ENCODE results near the gene PKDREJ.

The PKDREJ gene

DNA sequence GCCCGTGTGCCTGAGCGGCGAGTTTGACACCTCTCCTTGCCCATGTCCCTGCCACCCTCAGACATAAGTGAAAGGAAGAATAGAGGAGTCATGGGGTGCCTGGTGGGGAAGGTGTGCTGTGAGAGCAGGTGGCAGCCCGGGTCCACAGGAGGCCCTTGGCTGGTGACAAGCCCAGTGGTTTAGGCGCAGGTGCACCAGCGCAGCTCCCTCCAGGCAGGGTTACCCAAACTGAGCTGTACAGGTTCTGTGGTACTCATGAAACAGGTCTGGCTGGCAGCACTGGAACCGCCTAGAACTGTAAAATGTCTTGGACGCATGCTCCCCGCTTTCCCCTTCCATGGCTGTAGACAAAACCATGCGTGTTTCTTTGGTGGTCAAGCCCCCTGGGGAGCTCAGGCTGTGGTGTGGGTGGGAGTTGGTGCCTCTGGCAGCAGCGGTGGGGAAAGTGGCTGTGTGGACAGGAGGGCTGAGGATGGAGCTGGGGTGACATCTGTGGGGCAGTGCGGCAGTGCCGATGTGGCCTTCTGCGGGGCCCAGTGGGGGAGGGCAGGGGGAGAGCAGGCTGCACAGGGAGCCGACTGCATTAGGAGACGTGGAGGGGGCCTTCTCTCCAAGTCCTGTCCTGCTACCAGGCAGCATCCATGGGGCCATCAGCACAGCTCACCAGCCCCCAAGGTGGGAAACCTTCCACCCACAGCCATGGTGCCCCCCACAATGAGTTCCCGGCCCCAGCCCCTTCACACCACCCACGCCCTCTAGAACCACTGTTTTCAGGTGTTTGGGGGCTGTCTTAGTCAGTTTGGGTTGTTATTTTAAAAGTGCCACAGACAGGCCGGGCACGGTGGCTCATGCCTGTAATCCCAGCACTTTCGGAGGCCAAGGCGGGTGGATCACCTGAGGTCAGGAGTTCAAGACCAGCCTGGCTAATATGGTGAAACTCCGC lies 28.0 kb upstream of the PKDREJ start:
- no peak overlapping the region for H3K4me3 ChIP-seq (ENCODE audit: low read depth, low read length)
- peak; percentile 45 for DNase-seq (ENCODE audit: low read depth)
- no peak for TF ChIP-seq MYC (IDR thresholded peaks at IDR 0.05; ENCODE audit: low read depth, low read length)
- TF ChIP-seq, protein P1, sequence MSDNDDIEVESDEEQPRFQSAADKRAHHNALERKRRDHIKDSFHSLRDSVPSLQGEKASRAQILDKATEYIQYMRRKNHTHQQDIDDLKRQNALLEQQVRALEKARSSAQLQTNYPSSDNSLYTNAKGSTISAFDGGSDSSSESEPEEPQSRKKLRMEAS (IDR thresholded peaks at IDR 0.05; ENCODE audit: low read depth, low read length), result no peak
- TF ChIP-seq, protein P2, sequence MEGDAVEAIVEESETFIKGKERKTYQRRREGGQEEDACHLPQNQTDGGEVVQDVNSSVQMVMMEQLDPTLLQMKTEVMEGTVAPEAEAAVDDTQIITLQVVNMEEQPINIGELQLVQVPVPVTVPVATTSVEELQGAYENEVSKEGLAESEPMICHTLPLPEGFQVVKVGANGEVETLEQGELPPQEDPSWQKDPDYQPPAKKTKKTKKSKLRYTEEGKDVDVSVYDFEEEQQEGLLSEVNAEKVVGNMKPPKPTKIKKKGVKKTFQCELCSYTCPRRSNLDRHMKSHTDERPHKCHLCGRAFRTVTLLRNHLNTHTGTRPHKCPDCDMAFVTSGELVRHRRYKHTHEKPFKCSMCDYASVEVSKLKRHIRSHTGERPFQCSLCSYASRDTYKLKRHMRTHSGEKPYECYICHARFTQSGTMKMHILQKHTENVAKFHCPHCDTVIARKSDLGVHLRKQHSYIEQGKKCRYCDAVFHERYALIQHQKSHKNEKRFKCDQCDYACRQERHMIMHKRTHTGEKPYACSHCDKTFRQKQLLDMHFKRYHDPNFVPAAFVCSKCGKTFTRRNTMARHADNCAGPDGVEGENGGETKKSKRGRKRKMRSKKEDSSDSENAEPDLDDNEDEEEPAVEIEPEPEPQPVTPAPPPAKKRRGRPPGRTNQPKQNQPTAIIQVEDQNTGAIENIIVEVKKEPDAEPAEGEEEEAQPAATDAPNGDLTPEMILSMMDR (IDR thresholded peaks at IDR 0.05; ENCODE audit: low read depth, low read length), result no peak
- TF ChIP-seq POLR2A (IDR thresholded peaks at IDR 0.05; ENCODE audit: extremely low read depth, insufficient read length), result no peak

DNA sequence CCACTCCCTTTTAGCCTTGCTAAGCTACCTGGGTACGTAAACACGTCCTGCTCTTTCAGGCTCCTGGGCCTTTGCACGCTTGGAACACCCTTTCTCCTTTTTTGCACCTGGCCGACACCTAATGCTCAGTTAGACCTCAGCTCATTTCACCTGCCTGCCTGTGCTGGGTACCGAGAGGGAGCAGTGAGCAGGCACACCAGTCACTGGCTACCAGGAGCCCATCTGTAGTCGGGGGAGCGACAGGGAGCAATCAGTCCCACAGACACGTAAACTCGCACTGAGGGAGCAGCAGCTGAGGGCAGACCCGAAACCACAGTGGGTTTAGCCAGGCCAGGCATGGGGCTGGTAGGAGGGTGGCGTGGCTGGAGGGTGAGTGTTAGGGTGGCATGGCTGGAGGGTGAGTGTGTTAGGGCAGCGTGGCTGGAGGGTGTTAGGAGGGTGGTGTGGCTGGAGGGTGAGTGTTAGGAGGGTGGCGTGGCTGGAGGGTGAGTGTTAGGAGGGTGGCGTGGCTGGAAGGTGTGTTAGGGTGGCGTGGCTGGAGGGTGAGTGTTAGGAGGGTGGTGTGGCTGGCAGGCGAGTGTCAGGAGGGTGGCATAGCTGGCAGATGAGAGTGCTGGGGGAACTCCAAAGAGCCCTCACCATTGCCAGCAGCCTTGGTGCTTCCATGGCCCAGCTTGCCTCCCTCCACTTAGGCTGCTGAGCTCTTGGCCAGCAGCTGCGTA lies 27.1 kb upstream of the PKDREJ start:
- TF ChIP-seq POLR2A (IDR thresholded peaks at IDR 0.05; ENCODE audit: extremely low read depth, insufficient read length) (no peak), MYC (IDR thresholded peaks at IDR 0.05; ENCODE audit: low read depth, low read length) (no peak)
- TF ChIP-seq, protein P1 (IDR thresholded peaks at IDR 0.05; ENCODE audit: low read depth, low read length), result no peak
- TF ChIP-seq, protein P2 (IDR thresholded peaks at IDR 0.05; ENCODE audit: low read depth, low read length), result no peak

DNA sequence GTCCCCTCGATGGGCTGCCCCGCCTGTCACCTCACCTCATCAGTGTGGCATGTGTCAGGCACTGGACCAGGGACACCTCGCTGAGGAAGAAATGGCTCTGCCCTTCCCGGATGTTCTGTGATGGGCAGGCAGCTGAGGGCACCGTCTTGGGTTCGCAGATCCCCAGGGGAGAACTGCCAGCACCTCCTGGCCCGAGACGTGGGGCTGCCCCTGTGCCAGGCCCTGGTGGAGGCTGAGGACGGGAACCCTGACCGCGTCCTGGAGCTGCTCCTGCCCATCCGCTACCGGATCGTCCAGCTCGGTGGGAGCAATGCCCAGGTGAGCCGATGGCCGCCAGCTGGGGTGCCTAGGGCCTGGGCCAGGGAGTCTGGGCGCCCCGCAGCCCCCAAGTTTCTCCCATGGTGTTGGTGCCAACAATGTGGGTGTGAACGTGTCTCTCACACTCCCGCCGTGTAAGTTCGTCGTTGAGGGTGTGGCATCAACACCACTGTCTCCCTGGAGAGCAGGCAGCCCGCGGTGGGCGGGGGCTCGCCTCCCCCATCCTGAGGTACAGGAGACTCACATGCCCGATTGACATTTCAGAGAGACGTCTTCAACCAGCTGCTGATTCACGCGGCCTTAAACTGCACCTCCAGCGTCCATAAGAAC lies 26.2 kb upstream of the PKDREJ start:
- no peak overlapping the region for H3K4me3 ChIP-seq (ENCODE audit: low read depth, low read length)
- DNase-seq (ENCODE audit: low read depth), result peak; percentile 25
- TF ChIP-seq, protein P1 (IDR thresholded peaks at IDR 0.05; ENCODE audit: low read depth, low read length), result no peak
- TF ChIP-seq POLR2A (IDR thresholded peaks at IDR 0.05; ENCODE audit: extremely low read depth, insufficient read length) (no peak), MYC (IDR thresholded peaks at IDR 0.05; ENCODE audit: low read depth, low read length) (no peak)
- TF ChIP-seq, protein P2 (IDR thresholded peaks at IDR 0.05; ENCODE audit: low read depth, low read length), result no peak

More for the DNA sequence above, 27.1 kb upstream of the PKDREJ start:
- no peak for DNase-seq (ENCODE audit: low read depth)
- no peak overlapping the region for H3K4me3 ChIP-seq (ENCODE audit: low read depth, low read length)

DNA sequence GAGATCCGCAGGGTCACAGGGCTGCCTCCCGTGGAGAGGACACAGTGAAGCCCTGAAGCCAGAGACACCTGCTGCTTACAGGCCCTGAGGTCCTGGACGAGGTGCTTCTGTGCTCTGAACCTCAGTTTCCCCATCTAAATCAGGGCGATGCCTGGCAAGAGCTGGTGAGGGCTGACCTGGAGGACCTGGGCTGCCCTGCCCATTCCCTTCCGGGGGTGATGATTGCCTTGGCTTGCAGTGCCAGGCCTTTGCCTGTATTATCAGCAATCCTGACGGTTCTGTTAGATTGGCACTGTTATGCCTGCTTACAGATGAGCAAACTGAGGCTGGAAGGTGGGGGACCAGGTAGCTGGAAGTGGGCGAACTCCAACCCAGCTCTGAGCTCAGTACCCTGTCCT lies 25.7 kb upstream of the PKDREJ start:
- TF ChIP-seq, protein P2 (IDR thresholded peaks at IDR 0.05; ENCODE audit: low read depth, low read length), result no peak
- TF ChIP-seq, protein P1 (IDR thresholded peaks at IDR 0.05; ENCODE audit: low read depth, low read length), result no peak
- no peak for TF ChIP-seq MYC (IDR thresholded peaks at IDR 0.05; ENCODE audit: low read depth, low read length)
- TF ChIP-seq POLR2A (IDR thresholded peaks at IDR 0.05; ENCODE audit: extremely low read depth, insufficient read length), result no peak
- H3K4me3 ChIP-seq (ENCODE audit: low read depth, low read length), result no peak overlapping the region
- DNase-seq (ENCODE audit: low read depth), result no peak

DNA sequence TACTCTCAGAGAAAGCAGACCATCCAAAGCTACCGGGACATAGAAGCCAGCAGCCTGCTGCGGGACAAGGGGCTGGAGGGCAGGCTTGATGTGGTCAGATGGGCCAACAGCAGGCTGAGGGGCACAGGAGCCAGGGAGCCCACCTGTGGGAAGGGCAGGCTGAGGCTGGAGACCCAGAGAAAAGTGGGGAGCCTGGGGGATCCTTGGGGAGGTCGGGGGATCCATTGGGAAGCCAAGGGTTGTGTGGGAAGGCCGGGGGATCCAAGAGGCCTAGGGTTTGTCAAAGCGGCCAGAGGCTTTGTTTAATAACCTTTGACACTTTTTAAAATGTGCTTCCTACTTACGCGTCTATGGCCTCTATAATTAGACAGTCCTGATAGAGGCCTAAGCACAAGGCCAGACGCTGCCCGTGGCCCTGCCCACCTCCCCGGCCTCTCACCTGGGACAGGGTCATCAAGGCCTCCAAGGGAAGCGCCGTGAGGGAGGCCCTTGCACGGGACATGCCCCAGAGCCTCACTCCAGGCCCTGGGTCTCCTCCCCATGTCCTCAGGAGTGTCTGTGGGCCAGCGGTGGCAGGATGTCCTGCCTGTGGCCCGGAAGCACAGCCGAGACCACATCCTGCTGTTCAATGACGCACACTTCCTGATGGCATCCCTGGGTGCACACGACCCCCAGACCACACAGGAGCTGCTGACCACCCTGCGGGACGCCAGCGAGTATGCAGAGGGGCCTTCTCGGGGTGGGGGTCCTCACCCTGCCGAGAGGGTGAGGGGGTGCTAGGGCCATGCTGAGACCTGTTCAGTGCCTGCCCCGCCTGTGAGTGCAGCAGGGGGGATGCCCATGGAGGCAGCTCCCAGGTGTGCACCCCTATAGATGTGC lies 25.0 kb upstream of the PKDREJ start:
- peak overlapping the region; percentile 57 for H3K4me3 ChIP-seq (ENCODE audit: low read depth, low read length)
- DNase-seq (ENCODE audit: low read depth), result peak; percentile 88

More for the DNA sequence above, 25.0 kb upstream of the PKDREJ start:
- no peak for TF ChIP-seq MYC (IDR thresholded peaks at IDR 0.05; ENCODE audit: low read depth, low read length)
- peak; percentile 41 for TF ChIP-seq POLR2A (IDR thresholded peaks at IDR 0.05; ENCODE audit: extremely low read depth, insufficient read length)
- TF ChIP-seq, protein P2 (IDR thresholded peaks at IDR 0.05; ENCODE audit: low read depth, low read length), result no peak
- TF ChIP-seq, protein P1 (IDR thresholded peaks at IDR 0.05; ENCODE audit: low read depth, low read length), result peak; percentile 50; the same call in 1 of the 2 replicates
